NCI-H2107 treated with DMSO at 0.1 percent for 48 hours (cell line): ENCODE data around the gene EPO.

Experiments
- DNase-seq: peaks from one replicate; lab custom pipeline; 2025; ENCODE audit not compliant: unreplicated experiment; lab: John Stamatoyannopoulos, UW

EPO gene

DNA sequence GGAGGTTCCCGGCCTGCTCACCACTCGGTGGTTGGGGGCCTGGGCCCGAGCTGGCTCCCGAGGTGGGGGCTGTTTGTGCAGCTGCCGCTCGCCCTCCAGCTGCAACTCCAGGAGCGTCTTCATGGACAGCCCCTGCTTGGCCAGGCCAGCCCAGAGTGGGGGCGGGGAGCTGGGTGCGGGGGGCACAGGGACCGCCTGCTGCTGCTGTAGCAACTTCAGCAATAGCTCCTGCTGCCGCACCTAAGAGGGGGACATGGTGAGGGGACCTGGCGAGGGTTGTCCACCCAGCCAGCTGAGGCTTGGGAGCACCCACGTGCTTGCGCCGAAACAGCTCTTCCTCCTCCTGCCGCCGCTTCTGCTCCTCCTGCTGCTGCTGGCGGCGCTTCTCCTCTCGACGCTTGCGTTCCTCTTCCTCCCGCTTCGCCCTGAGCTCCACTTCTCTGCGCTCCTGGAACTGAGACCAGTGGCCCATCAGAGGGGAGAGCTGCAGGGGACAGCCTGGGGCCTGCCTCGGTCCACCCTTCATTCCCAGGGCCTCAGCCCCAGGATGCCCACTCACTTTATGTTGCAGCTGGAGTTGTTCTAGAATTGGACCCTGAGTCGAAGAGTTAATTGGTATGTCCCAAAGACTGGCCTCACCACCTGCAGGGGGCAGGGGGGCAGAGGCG, 37.1 kb upstream of the EPO start:
- no peak for DNase-seq

- no peak for DNase-seq
Observed at GRCh38 chr7:100683659-100684533, 36.4 kb upstream of the EPO start.

DNA sequence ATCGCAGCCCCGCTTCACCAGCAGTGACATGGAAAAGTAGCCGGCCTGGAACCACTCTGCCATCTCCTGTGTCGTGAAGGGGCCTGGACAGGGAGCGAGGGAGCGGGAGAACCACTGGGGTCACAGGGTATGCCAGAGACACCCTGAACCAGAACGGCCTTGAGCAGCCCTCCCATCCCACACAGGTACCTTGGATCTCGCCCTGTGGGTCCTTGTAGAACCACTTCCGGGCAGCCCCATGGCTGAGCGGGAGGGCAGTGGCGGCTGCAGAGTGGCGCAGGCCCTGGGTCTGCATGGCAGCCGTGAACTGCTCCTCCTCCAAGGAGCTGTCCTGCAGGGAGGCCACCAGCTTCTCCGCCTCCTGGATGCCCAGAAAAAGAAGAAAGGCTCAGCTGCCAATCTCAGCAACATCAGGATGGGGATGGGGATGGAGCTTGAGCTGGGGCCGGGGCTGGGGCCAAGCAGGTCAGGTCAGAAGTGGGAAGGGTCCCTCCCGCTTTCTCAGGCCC, 35.7 kb upstream of the EPO start:
- DNase-seq, result no peak

- no peak for DNase-seq
Observed at GRCh38 chr7:100685049-100685605, 35.1 kb upstream of the EPO start.

GRCh38 chr7:100685631-100686145, 34.6 kb upstream of the EPO start:
- no peak for DNase-seq

DNA sequence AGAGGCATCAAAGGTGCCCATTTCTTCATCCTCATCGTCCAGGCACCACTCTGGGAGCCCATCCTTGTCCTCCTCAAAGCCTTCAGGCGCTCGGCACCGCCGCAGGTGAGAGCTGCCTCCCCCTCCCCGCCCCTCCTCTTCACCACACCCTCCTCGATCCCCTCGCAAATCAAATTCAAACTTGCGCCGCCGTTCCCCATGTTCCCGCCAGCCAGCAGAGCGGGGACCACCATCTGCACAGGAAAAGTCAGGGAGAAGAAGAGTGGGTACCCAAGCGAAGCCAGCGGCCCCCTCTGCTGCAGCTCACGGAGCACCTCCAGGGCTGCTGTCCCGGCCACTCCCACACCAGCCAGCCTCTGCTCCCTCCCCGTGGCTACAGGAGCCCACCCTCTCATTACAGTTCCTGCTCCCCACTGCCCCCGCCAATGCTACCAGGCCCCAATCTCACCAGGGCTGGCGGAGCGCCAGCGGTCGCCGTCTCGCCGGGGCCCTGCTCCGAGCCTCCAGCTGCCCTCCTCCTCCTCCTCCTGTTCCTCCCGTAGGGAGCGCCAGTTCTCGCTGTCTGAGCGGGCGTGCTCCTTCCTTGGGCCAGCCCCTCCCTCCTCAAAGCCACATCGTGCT, 34.0 kb upstream of the EPO start:
- DNase-seq, result no peak

DNA sequence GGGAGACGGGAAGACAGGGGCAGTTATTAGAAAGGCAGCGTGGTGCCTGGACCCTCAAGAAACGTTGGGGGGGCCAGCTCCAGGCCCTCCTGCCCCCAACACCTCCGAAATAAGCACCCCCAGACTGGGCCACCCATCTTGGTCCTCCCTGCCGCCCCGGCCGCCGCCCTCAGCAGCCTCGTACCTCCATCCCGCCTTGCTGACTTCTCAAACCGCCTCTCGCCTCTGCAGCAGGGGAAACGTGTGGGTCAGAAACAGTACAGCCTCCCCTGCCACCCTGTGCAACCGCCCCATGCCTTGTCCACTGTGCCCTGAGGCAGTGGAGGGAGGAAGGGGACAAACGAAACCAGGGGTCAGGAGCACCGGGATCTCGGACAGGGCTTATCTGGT, 33.5 kb upstream of the EPO start:
- DNase-seq, result no peak

DNA sequence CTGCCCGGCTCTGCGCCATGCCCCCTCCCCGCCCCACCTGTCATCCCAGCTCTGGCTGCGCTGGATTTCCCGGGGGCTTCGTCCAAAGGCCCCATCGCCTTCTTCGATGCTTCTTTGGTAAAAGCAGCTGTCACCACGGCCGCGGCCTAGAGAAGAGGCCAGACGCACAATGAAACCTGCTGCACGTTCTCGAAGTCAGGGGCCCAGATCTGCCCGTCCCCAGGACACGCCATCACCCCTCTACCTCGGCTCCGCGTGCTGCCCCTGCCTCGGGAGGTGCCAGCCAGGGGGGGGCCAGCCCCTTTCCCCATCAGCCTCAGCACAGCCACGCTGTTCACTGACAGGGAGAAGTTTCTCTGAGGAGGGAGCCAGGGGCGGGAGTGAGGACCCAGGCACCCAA, 33.0 kb upstream of the EPO start:
- no peak for DNase-seq

DNA sequence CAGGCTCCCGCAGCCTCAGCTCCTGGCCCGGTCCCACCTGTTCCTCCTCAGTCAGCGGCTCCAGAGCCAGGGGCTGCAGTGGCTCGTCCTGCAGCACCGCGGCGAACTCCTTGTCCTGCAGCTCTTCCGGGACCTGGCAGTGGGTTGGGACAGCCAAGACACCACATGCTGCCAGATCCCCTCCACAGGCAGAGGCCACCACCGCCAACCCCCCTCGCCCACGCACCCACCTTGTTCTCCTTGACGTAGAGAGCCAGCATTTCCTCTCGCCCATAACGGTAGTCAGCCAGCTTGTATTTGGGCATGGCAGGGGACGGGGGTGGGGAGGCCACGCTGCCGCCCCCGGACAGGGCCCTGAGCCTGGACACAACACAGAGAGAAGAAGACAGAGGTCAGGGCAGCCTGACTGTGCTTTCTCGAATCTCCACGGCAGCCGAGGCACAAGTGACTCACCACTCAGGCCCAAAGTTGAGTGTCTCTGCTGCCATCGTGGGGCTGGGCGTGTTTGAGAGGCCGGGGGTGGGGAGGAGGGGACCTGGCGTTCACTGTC, 32.4 kb upstream of the EPO start:
- DNase-seq, result no peak

DNA sequence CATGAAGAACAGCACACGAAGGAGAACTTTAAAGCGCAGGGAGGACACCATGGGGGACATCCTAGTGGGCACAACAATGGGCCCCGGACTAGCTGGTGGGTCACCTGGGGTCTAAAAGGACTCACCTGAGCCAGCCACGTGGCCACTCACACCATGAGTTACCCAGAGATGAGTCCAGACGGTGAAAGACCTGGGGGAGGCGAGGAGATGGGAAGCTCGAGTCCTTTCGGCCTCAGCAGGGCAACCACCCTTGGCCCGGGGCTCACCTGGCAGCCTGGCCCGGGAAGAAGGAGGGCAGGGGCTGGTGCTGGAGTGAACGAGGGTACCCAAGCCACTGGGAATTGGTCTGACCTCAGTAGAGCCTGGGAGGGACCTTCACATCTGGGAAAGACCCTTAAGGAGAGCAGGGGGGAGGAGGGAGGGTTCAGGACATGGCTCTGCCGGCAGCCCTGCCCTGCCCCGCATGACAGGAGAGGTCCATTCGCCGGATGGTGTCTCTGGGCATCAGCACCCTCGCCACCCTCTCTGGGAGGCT, 31.9 kb upstream of the EPO start:
- DNase-seq, result no peak

GRCh38 chr7:100689230-100690135, 30.8 kb upstream of the EPO start:
- DNase-seq, result no peak

DNA sequence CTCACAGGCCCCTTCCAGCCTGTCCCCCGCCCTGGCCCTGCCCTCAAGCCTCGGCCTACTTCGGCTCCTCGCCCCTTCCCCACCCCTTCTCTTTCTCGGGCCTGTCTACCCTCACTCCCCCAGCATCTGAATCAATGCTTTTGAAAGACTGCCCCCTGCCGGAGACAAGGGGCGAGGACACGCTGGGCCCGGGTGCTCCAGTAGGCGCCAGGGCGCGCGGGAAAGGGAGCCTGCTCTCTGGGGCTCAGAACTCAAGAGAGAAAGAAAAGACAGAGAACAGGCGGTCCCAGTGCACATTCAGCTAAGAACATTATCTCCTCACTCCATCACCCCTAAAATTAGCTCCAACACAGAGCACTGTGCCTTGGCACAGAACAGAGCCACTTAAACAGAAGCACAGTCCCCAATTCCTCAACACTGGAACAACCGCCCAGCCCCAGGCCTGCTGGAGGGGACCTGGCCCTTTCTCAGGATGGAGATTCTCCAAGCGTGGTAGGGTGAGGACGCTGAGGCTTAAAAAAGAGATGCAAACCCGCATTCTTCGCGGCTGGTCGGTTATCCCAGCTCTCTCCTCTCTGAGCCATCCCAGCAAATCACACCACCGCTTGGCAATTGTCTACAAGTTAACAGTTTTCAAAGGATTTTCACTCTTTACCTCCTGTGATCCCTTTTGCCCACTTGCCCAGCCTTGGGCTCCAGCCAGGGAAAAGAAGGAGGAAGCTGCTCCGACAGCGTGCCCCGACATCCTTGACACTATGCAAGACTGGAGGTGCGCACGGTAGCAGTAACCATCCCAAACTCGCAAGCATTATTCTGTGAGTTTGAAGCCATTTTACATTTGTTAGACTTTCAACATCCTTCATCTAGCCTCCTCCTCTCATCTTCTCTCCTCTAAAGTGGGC, 28.3 kb upstream of the EPO start:
- peak; percentile 35 for DNase-seq

DNA sequence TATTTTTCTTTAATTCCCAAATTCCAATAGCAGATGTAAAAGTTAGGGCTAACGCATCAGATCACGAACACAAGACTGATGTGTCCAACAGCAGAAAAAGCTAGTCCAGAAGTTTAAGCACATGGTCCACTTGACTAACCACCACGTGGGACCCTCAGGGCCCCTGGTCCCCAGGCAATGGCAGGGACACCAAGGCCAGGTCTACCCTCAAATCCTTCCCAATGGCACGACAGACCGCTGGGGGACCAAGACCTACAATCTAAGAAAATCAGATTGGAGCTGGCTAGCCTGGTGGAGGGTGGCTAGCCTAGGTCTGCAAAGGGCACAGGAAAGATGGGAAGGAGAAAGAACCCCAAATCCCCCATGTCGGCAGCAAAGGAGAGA, 27.7 kb upstream of the EPO start:
- DNase-seq, result no peak

DNA sequence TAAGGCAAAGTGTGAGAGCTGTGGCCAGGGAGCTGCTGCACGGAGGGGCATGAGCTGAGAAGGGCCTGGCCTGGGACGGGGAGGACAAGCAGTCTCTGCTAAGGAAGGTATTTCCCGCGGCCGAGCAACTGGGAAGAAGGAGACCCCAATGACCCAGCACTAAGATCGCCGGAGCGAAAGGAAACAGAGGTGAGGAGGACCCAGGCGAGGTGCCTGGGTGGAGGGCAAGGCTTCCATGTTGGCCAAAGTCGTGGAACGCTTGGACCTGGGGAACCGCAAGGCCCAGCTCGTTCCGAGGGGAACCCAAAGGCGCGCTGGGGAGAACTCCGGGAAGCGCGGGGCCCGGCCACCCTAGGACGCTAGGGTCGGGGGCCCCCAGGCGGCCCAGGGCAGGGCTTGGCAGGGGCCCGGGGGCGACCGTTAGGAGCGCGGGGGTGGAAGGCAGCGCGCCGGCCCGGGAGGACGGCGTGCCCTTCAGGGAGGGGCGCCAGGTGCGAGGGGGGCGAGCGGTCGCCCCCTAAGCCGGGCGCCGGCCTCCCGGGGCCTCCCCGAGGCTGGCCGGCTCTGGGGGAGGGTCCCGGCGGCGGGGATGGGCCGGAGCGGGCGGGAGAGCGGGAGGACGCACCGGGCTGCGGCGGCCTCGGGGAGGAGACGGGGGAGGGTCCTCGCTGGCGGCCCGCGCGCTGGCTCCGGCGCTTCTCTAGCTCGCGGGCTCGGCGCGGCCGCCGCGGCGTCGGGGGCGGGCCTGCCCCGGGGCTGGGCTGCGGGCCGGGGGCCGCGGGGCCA, 26.8 kb upstream of the EPO start:
- no peak for DNase-seq

- DNase-seq, result no peak
Observed at GRCh38 chr7:100694098-100694745, 26.0 kb upstream of the EPO start, which contains the start of gene GIGYF1. Gene GIGYF1, minus strand, starts transcription at chr7:100694250. Its CDS starts 6,012 bp downstream, at chr7:100688238.

DNA sequence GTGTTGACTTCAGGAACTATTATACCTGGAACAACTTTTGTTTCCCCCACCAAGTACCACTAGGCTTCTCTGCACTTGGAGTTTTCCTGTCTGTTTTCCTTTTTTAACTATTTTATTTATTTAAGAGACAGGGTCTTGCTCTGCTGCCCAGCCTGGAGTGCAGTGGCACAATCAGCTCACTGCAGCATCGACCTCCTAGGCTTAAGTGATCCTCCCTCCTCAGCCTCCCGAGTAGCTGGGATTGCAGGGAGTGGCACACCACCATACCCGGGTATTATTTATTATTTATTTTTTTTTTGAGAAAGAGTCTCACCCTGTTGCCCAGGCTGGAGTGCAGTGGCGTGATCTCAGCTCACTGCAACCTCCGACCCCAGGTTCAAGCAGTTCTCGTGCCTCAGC, 24.1 kb upstream of the EPO start:
- no peak for DNase-seq

- DNase-seq, result no peak
Observed at GRCh38 chr7:100699018-100699417, 21.2 kb upstream of the EPO start.
